DMS79 (cell line): ENCODE data around the gene TANGO2.

Experiments used
- DNase-seq: peaks from one replicate; lab custom pipeline; 2025; lab: John Stamatoyannopoulos, UW

The TANGO2 gene

GRCh38 chr22:19983741-19984140, 37.2 kb upstream of the TANGO2 start:
- no peak for DNase-seq

GRCh38 chr22:19984201-19984753, 36.6 kb upstream of the TANGO2 start:
- DNase-seq: no peak

GRCh38 chr22:19984851-19985811, 35.8 kb upstream of the TANGO2 start:
- DNase-seq: no peak

GRCh38 chr22:19986011-19986409, 34.9 kb upstream of the TANGO2 start:
- no peak for DNase-seq

GRCh38 chr22:19986410-19987341, 34.2 kb upstream of the TANGO2 start:
- peak; percentile 40 for DNase-seq

- DNase-seq: no peak
Measured at GRCh38 chr22:19987394-19988306, 33.3 kb upstream of the TANGO2 start.

- DNase-seq: no peak
Measured at GRCh38 chr22:19988331-19988808, 32.5 kb upstream of the TANGO2 start.

- no peak for DNase-seq
Measured at GRCh38 chr22:19988965-19989724, 31.8 kb upstream of the TANGO2 start.

GRCh38 chr22:19989725-19990067, 31.2 kb upstream of the TANGO2 start:
- no peak for DNase-seq

- DNase-seq: no peak
Measured at GRCh38 chr22:19990188-19990587, 30.7 kb upstream of the TANGO2 start.

- DNase-seq: no peak
Measured at GRCh38 chr22:19990609-19991394, 30.1 kb upstream of the TANGO2 start.

GRCh38 chr22:19991395-19991644, 29.6 kb upstream of the TANGO2 start:
- DNase-seq: no peak

GRCh38 chr22:19991645-19992451, 29.1 kb upstream of the TANGO2 start:
- no peak for DNase-seq

GRCh38 chr22:19992481-19992911, 28.4 kb upstream of the TANGO2 start:
- DNase-seq: no peak

- DNase-seq: no peak
Measured at GRCh38 chr22:19992921-19993355, 28.0 kb upstream of the TANGO2 start.

- no peak for DNase-seq
Measured at GRCh38 chr22:19993926-19994325, 27.0 kb upstream of the TANGO2 start.

GRCh38 chr22:19994851-19995610, 25.9 kb upstream of the TANGO2 start:
- DNase-seq: no peak
